K562 treated with DMSO at 1 percent for 48 hours (cell line): ENCODE results near the gene RMI2. TPM values are rescaled to one million over a fixed set of nuclear protein-coding genes. Genes with fewer than 3 reads are reported as not detected.

ENCODE experiments used
- total RNA-seq: library from RNA; unstranded; fragments of 300-600 nt; gene quantifications from 2 replicates; pipeline ENCODE4 v1.2.3, GENCODE V29; 2022; ENCODE audit warnings: low replicate concordance; ENCODE audit errors: extremely low read depth

The RMI2 gene
- not detected in 2 replicates for total RNA-seq

DNA sequence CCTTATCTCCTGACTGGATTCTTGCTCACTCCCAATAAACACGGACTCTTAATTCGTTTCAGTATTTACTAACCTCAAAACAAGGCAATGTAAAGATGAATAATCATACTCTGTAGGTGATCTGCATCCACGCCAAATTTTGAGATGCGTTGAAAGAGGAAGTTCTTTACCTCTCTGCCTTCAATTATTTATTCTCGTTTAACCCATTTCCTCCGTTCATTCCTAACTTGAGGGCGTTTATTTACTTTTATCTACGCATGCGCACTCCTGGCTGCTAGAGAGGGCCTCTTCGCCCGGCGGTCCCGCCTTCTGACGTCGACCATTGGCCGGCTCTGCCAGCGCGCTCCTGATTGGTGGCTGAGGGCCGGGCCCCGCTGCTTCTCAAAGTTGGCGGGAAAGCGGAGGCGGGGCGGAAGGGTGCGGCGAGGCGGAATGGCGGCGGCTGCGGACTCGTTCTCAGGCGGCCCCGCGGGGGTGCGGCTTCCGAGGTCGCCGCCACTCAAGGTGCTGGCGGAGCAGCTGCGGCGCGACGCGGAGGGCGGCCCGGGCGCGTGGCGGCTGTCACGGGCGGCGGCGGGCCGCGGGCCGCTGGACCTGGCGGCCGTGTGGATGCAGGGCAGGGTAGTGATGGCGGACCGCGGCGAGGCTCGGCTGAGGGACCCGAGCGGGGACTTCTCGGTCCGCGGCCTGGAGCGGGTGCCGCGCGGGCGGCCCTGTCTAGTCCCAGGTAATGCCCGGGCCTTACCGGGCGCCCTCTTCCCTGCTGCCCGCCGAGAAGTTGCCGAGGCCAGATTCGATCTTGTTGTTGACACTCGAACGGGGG, at the start of gene RMI2:
Gene RMI2 (plus strand): TSS at position 420 of the 823 bp plus-strand sequence. CDS start 13 bp downstream, at position 433.

Other genes starting within 250 kb of the RMI2 start
- gene SOCS1, start 89.3 kb upstream of the RMI2 start, total RNA-seq: not detected in 2 replicates
- gene TNP2, start 76.1 kb upstream of the RMI2 start, total RNA-seq: not detected in 2 replicates
- not detected in 2 replicates for gene PRM3, start 71.8 kb upstream of the RMI2 start, total RNA-seq
- not detected in 2 replicates for gene PRM2, start 69.0 kb upstream of the RMI2 start, total RNA-seq
- gene PRM1, start 64.1 kb upstream of the RMI2 start, total RNA-seq: not detected in 2 replicates
- not detected in 2 replicates for gene LITAF, start 241.5 kb downstream of the RMI2 start, total RNA-seq